Liver (tissue), 10 donors: ENCODE data around the gene NOG. TPM values are rescaled to one million over a fixed set of nuclear protein-coding genes. Genes with fewer than 3 reads are reported as not detected.

ENCODE experiments used
- DNase-seq: peaks from one replicate; pipeline ENCODE4 v3.0.0-alpha.2; 2017; ENCODE audit warnings: low spot score
- H3K27ac ChIP-seq, 2 donors: one replicate each; pipeline ENCODE4 v1.7.0; 2013; ENCODE audit warnings: inconsistent platforms in 2 of 2, low read length in 2 of 2, control low read depth in 1 of 2, low read depth in 1 of 2, mild to moderate bottlenecking in 1 of 2
- H3K27me3 ChIP-seq, 4 donors: one replicate each; pipeline versions ENCODE4 v1.6.1 to v1.7.0; 2013; ENCODE audit warnings: low read length in 3 of 4, inconsistent platforms in 1 of 4, mild to moderate bottlenecking in 1 of 4, moderate library complexity in 1 of 4; ENCODE audit not compliant: control insufficient read depth in 4 of 4, insufficient read depth in 4 of 4
- H3K36me3 ChIP-seq, 4 donors: one replicate each; pipeline versions ENCODE4 v1.6.1 to v1.7.0; 2013; ENCODE audit warnings: low read length in 3 of 4, mild to moderate bottlenecking in 3 of 4, low read depth in 1 of 4, moderate library complexity in 1 of 4; ENCODE audit not compliant: control insufficient read depth in 4 of 4, insufficient read depth in 3 of 4
- H3K4me1 ChIP-seq, 4 donors: one replicate each; pipeline versions ENCODE4 v1.6.1 to v1.7.0; 2013; ENCODE audit warnings: low read length in 3 of 4, mild to moderate bottlenecking in 3 of 4, moderate library complexity in 1 of 4; ENCODE audit not compliant: control insufficient read depth in 4 of 4, insufficient read depth in 4 of 4
- H3K4me3 ChIP-seq, 3 donors: one replicate each; pipeline versions ENCODE4 v1.6.1 to v1.7.0; 2013; ENCODE audit warnings: low read length in 3 of 3, control low read depth in 1 of 3, low read depth in 1 of 3, mild to moderate bottlenecking in 1 of 3
- H3K9ac ChIP-seq, 2 donors: one replicate each; pipeline ENCODE4 v1.7.0; 2013; ENCODE audit warnings: low read length in 2 of 2, mild to moderate bottlenecking in 2 of 2, moderate library complexity in 2 of 2, control low read depth in 1 of 2, low read depth in 1 of 2
- H3K9me3 ChIP-seq, 4 donors: one replicate each; pipeline versions ENCODE4 v1.6.1 to v1.7.0; 2013; ENCODE audit warnings: low read length in 3 of 4; ENCODE audit not compliant: control insufficient read depth in 4 of 4
- FOXA1 ChIP-seq: IDR thresholded peaks from 2 replicates; pipeline ENCODE4 v1.6.1; 2016; ENCODE audit warnings: antibody characterized with exemption
- FOXA2 ChIP-seq: IDR thresholded peaks from 2 replicates; pipeline ENCODE4 v1.6.1; 2016; ENCODE audit warnings: antibody characterized with exemption
- HNF4A ChIP-seq, 2 donors: conservative IDR thresholded peaks; 2 replicates each; pipeline ENCODE4 v1.6.1; 2016; ENCODE audit warnings: antibody characterized with exemption in 2 of 2, mild to moderate bottlenecking in 2 of 2
- JUND ChIP-seq, 2 donors: IDR thresholded peaks; 2 replicates each; pipeline ENCODE4 v1.6.1; 2016; ENCODE audit warnings: antibody characterized with exemption in 2 of 2
- NR2F2 ChIP-seq: IDR thresholded peaks from 2 replicates; pipeline ENCODE4 v1.6.1; 2016; ENCODE audit warnings: antibody characterized with exemption
- RAD21 ChIP-seq, 2 donors: IDR thresholded peaks; 2 replicates each; pipeline ENCODE4 v1.6.1; 2016; ENCODE audit warnings: antibody characterized with exemption in 2 of 2, mild to moderate bottlenecking in 2 of 2
- REST ChIP-seq: IDR thresholded peaks from 2 replicates; pipeline ENCODE4 v1.6.1; 2016; ENCODE audit warnings: antibody characterized with exemption, mild to moderate bottlenecking
- SP1 ChIP-seq: IDR thresholded peaks from 2 replicates; pipeline ENCODE4 v1.6.1; 2018; ENCODE audit warnings: antibody characterized with exemption, mild to moderate bottlenecking
- TAF1 ChIP-seq: conservative IDR thresholded peaks from 2 replicates; pipeline ENCODE4 v1.6.1; 2016; ENCODE audit warnings: antibody characterized with exemption, mild to moderate bottlenecking
- YY1 ChIP-seq: IDR thresholded peaks from 2 replicates; pipeline ENCODE4 v1.6.1; 2016; ENCODE audit warnings: antibody characterized with exemption, mild to moderate bottlenecking
- WGBS: extraction: QIAGEN DNeasy Blood & Tissue Kit; methylation state at CpG from one replicate; pipeline ENCODE4 v1.1.7; 2013; 5-methylcytosine and 5-hydroxymethylcytosine counted together
- polyA plus RNA-seq, 2 donors: library from polyadenylated mRNA; stranded (reverse) in 1 of 2; unstranded in 1 of 2; fragments of 200-250 nt in 1 of 2; fragments of >200 nt in 1 of 2; fragmentation: Nextera tagmentation in 1 of 2; extraction: Ambion mirVana in 1 of 2; gene quantifications; one replicate each; pipeline versions ENCODE4 v1.2.1 to v1.2.3, GENCODE V29; 2013 to 2015
- small RNA-seq: library from RNA; depleted of rRNA; stranded (forward); fragments of <200 nt; gene quantifications from one replicate; pipeline ENCODE3, GENCODE V24; 2014
- total RNA-seq, 2 donors: library from RNA; depleted of rRNA; stranded (reverse); fragments of >200 nt; gene quantifications; one replicate each; pipeline ENCODE4 v1.2.3, GENCODE V29; 2014
- TF ChIP-seq, protein P1 (sequence below): IDR thresholded peaks from 2 replicates; pipeline ENCODE4 v1.6.1; 2016; ENCODE audit warnings: antibody characterized with exemption
- TF ChIP-seq, protein P2 (sequence below): IDR thresholded peaks from 2 replicates; pipeline ENCODE4 v1.6.1; 2016; ENCODE audit warnings: antibody characterized with exemption
- donor health status: healthy.
- donor health status: healthy.
- donor health status: healthy.
- donor health status: healthy.
- donor health status: healthy.

NOG gene
- total and polyA plus RNA-seq, 4 donors, result 0.37 TPM; not detected in 3

- Histone ChIP-seq H3K36me3 (no peaks in the 10 kb centered on the region), H3K27me3 (peaks cover 0 to 8% (median 0%) of the 10 kb centered on the region in 4 donors), H3K27ac (no peak overlapping the region), H3K4me3 (no peak overlapping the region), H3K9me3 (no peaks in the 10 kb centered on the region), H3K9ac (no peak overlapping the region), H3K4me1 (no peaks in the 10 kb centered on the region)
- 74% methylated on average over 3 of the region's 3 CpGs for WGBS
- TF ChIP-seq FOXA1, result no peak
- TF ChIP-seq JUND (IDR thresholded peaks at IDR 0.05), result no peak
- no peak for TF ChIP-seq SP1
- TF ChIP-seq NR2F2, result no peak
- no peak for TF ChIP-seq TAF1
- no peak for TF ChIP-seq RAD21 (IDR thresholded peaks at IDR 0.05)
- TF ChIP-seq, protein P1, sequence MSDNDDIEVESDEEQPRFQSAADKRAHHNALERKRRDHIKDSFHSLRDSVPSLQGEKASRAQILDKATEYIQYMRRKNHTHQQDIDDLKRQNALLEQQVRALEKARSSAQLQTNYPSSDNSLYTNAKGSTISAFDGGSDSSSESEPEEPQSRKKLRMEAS, result no peak
- TF ChIP-seq HNF4A (conservative IDR thresholded peaks at IDR 0.05), result no peak
- TF ChIP-seq REST, result no peak
- TF ChIP-seq YY1, result no peak
- TF ChIP-seq FOXA2, result no peak
- TF ChIP-seq, protein P2, sequence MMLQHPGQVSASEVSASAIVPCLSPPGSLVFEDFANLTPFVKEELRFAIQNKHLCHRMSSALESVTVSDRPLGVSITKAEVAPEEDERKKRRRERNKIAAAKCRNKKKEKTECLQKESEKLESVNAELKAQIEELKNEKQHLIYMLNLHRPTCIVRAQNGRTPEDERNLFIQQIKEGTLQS, result no peak
- no peak for DNase-seq
These were observed 48.9 kb downstream of the NOG start for GRCh38 chr17:56642424-56642823.

Small RNA genes lying within 50 kb of the gene (small RNA-seq; reads per million reads assigned to genes)
- gene RPL39P33, result not detected

Other genes starting within 250 kb of the NOG start
- under 1 TPM; 0.19 to 0.75 TPM for gene C17orf67, start 240.2 kb downstream of the NOG start, total RNA-seq
- 1 to 10 TPM in 1 of 2 donors, under 1 TPM in 1; 0.81 to 1.4 TPM for gene C17orf67, start 240.2 kb downstream of the NOG start, polyA plus RNA-seq
- 1 to 10 TPM; 1.0 to 5.9 TPM for gene DGKE, start 240.5 kb downstream of the NOG start, total RNA-seq
- 1 to 10 TPM; 1.3 to 4.3 TPM for gene DGKE, start 240.5 kb downstream of the NOG start, polyA plus RNA-seq